GM18505 (cell line): Measurements from ENCODE around the gene TSC2.

Experiments used
- ATAC-seq: cut with Tn5 transposase; IDR thresholded peaks from one replicate; pipeline ENCODE4 v1.9.1; 2021; ENCODE audit not compliant: unreplicated experiment
- POLR2A ChIP-seq: IDR thresholded peaks from 4 replicates; pipeline ENCODE4 v1.6.1; 2011; ENCODE audit warnings: borderline replicate concordance; ENCODE audit not compliant: insufficient read depth, insufficient read length; ENCODE audit errors: extremely low read depth

TSC2 gene

GRCh38 chr16:2082171-2082982, 34.6 kb downstream of the TSC2 start:
- TF ChIP-seq POLR2A: no peak
- no peak for ATAC-seq

- no peak for ATAC-seq
- TF ChIP-seq POLR2A: no peak
These were observed 35.2 kb downstream of the TSC2 start for GRCh38 chr16:2082983-2083364.

- ATAC-seq: no peak
- no peak for TF ChIP-seq POLR2A
These were observed 35.6 kb downstream of the TSC2 start for GRCh38 chr16:2083409-2083808.

- no peak for ATAC-seq
These were observed 36.3 kb downstream of the TSC2 start for GRCh38 chr16:2083876-2084780.

GRCh38 chr16:2084895-2085625, 37.3 kb downstream of the TSC2 start:
- ATAC-seq: no peak
- no peak for TF ChIP-seq POLR2A

More at GRCh38 chr16:2083876-2084780, 36.3 kb downstream of the TSC2 start:
- no peak for TF ChIP-seq POLR2A

GRCh38 chr16:2085669-2086068, 37.9 kb downstream of the TSC2 start:
- TF ChIP-seq POLR2A: no peak
- no peak for ATAC-seq

DNA sequence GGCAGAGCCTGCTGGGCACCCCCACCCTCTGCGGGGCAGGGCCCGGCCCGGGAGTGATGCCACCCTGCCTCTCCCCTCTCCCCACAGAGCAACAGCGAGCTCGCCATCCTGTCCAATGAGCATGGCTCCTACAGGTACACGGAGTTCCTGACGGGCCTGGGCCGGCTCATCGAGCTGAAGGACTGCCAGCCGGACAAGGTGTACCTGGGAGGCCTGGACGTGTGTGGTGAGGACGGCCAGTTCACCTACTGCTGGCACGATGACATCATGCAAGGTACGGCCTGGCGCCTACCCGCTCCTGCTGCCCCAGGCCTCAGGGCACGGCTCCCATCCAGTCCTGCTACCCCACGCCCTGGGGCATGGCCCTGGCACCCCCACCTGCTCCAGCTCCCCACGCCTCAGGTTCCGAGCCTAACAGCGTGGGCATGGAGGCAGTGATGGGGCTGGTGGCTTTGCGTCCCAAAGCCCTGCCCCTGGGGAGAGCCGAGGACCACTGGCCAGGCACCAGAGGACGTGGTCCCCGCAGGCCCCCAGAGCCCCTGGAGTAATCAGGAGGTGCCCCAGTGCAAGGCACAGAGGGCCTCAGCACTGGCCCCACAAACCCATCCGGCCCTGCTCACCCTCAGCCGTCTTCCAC, 38.4 kb downstream of the TSC2 start:
- TF ChIP-seq POLR2A: no peak
- ATAC-seq: no peak

GRCh38 chr16:2086812-2087747, 39.3 kb downstream of the TSC2 start:
- TF ChIP-seq POLR2A: no peak
- ATAC-seq: no peak

DNA sequence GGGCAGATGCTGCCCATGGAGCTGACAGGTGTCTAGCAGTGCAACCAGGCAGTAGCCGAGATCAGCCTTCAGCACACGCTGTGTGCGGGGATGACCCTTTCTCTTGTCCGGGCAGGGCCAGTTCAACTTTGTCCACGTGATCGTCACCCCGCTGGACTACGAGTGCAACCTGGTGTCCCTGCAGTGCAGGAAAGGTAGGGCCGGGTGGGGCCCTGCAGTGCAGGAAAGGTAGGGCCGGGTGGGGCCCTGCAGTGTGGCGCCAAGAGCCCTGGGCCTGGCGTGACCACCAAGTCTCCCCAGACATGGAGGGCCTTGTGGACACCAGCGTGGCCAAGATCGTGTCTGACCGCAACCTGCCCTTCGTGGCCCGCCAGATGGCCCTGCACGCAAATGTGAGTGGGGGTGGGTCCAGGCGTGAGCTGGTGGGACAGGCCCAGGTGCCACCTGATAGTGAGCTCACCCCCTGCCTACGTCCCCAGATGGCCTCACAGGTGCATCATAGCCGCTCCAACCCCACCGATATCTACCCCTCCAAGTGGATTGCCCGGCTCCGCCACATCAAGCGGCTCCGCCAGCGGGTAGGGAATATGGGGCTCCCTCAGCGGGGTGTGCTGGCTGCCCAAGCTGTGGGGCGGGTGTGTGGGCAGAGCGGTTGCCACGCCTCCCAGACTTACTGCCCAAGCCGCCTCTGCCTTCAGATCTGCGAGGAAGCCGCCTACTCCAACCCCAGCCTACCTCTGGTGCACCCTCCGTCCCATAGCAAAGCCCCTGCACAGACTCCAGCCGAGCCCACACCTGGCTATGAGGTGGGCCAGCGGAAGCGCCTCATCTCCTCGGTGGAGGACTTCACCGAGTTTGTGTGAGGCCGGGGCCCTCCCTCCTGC, 40.2 kb downstream of the TSC2 start:
- ATAC-seq: no peak
- no peak for TF ChIP-seq POLR2A

DNA sequence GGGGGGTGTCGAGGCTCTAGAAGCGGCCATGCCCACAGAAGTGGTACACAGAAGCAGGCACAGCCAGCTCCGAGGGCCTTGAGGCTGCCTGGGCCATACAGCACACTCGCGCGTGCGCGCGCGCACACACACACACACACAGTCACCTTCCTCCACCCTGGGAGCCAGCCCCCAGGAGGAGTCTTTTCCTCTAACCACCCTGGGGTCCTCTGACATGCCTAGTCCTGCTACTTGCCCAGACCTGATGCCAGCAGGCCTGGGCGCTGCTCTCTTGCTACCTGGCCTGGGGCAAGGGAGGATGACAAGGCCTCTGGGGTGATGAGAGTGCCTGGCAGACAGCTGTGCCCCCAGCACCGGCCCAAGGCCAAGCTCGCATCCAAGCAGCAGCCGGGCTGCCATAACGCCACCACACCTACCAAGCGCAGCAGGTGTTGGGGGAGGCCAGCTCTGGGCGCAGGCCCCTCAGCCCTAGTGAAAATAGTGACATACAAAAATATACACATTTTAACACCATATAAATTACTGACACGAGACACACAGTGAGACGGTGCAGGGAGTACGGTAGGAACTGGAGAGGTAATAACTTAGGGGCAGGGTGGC, 41.1 kb downstream of the TSC2 start:
- no peak for TF ChIP-seq POLR2A
- ATAC-seq: no peak
